Measurements from ENCODE around the gene TRIP6. TPM values are rescaled to one million over a fixed set of nuclear protein-coding genes. Genes with fewer than 3 reads are reported as not detected.

TRIP6 gene
- polyA plus RNA-seq, 4 donors, result 66.1 to 91.5 (median 70.6) TPM

GRCh38 chr7:100888291-100888987 lies 21.3 kb downstream of the TRIP6 start:
- DNase-seq (ENCODE audit: low read depth in 4 of 4, low spot score in 3 of 4), result no peak

GRCh38 chr7:100888988-100889750 lies 22.0 kb downstream of the TRIP6 start, which contains the start of gene UFSP1:
UFSP1 (minus strand) TSS chr7:100889715; CDS start chr7:100889271, 444 bp downstream.
- DNase-seq (ENCODE audit: low read depth in 4 of 4, low spot score in 3 of 4), result no peak

- no peak for DNase-seq (ENCODE audit: low read depth in 4 of 4, low spot score in 3 of 4)
These were observed 23.7 kb downstream of the TRIP6 start for GRCh38 chr7:100890653-100891567.

- DNase-seq (ENCODE audit: low read depth in 4 of 4, low spot score in 3 of 4), result no peak
These were observed 24.5 kb downstream of the TRIP6 start for GRCh38 chr7:100891568-100892247.

GRCh38 chr7:100892364-100893317 lies 25.5 kb downstream of the TRIP6 start:
- no peak for DNase-seq (ENCODE audit: low read depth in 4 of 4, low spot score in 3 of 4)

GRCh38 chr7:100893318-100893895 lies 26.2 kb downstream of the TRIP6 start:
- DNase-seq (ENCODE audit: low read depth in 4 of 4, low spot score in 3 of 4), result no peak

GRCh38 chr7:100893910-100894721 lies 26.9 kb downstream of the TRIP6 start:
- DNase-seq (ENCODE audit: low read depth in 4 of 4, low spot score in 3 of 4), result no peak

- no peak for DNase-seq (ENCODE audit: low read depth in 4 of 4, low spot score in 3 of 4)
These were observed 27.9 kb downstream of the TRIP6 start for GRCh38 chr7:100894860-100895700.

GRCh38 chr7:100895701-100895955 lies 28.4 kb downstream of the TRIP6 start, which contains the start of gene ACHE:
ACHE (minus strand) TSS chr7:100895888; CDS start chr7:100894232, 1,656 bp downstream.
- no peak for DNase-seq (ENCODE audit: low read depth in 4 of 4, low spot score in 3 of 4)

GRCh38 chr7:100895956-100896731 lies 29.0 kb downstream of the TRIP6 start:
- DNase-seq (ENCODE audit: low read depth in 4 of 4, low spot score in 3 of 4), result no peak

- DNase-seq (ENCODE audit: low read depth in 4 of 4, low spot score in 3 of 4), result no peak
These were observed 29.8 kb downstream of the TRIP6 start for GRCh38 chr7:100896732-100897608.

GRCh38 chr7:100897772-100898454 lies 30.7 kb downstream of the TRIP6 start:
- no peak for DNase-seq (ENCODE audit: low read depth in 4 of 4, low spot score in 3 of 4)

GRCh38 chr7:100899432-100899831 lies 32.2 kb downstream of the TRIP6 start:
- no peak for DNase-seq (ENCODE audit: low read depth in 4 of 4, low spot score in 3 of 4)

- DNase-seq (ENCODE audit: low read depth in 4 of 4, low spot score in 3 of 4), result no peak
These were observed 33.8 kb downstream of the TRIP6 start for GRCh38 chr7:100900978-100901377.

GRCh38 chr7:100901921-100902332 lies 34.7 kb downstream of the TRIP6 start:
- no peak for DNase-seq (ENCODE audit: low read depth in 4 of 4, low spot score in 3 of 4)

All from right renal pelvis (tissue), 4 donors.